ENCODE results near the gene ZNF697. TPM values are rescaled to one million over a fixed set of nuclear protein-coding genes. Genes with fewer than 3 reads are reported as not detected.
"Not testable (repeated sequence)": the region's sequence is repeated elsewhere in the genome, so short reads cannot be mapped to it uniquely, and the experiment has no call there.

The ZNF697 gene
- polyA plus RNA-seq, 1 donor (not counting 4 experiments of a cell fraction or from before 2014, with no cell fraction given) = 4.7 TPM

- H3K9ac ChIP-seq (ENCODE audit: control insufficient read depth, extremely low read depth, insufficient read depth, low read length) = no peak overlapping the region
- no peak for TF ChIP-seq EZH2 (IDR thresholded peaks at IDR 0.05; ENCODE audit: low read length)
- DNase-seq (ENCODE audit: low read depth, low spot score) = no peak
- H4K20me1 ChIP-seq (ENCODE audit: control insufficient read depth, extremely low read depth, insufficient read depth, low read length) = no peaks in the 10 kb centered on the region
- no peaks in the 10 kb centered on the region for H3K79me2 ChIP-seq (ENCODE audit: control insufficient read depth, insufficient read depth, low read length)
- H3K4me3 ChIP-seq (ENCODE audit: control insufficient read depth in 2 of 3, extremely low read depth in 1 of 3, insufficient read depth in 2 of 3, low read depth in 1 of 3, low read length in 3 of 3) = no peak overlapping the region
- no peak overlapping the region for H3K27ac ChIP-seq (ENCODE audit: control insufficient read depth, insufficient read depth, low read length)
- no peak overlapping the region for H2AFZ ChIP-seq (ENCODE audit: control insufficient read depth, low read length)
- dilution Hi-C loops (cut with MboI; ENCODE audit: extremely low pct_ligation_motif_present, low sequenced_read_pairs) = no loop called here
- H3K9me3 ChIP-seq (ENCODE audit: control insufficient read depth, low read depth, low read length) = no peaks in the 10 kb centered on the region
- no peaks in the 10 kb centered on the region for H3K4me1 ChIP-seq (ENCODE audit: control insufficient read depth, extremely low read depth, insufficient read depth, low read length)
- peaks cover 11 to 14% of the 10 kb centered on the region in 2 experiments for H3K36me3 ChIP-seq (ENCODE audit: control insufficient read depth in 2 of 2, extremely low read depth in 1 of 2, insufficient read depth in 2 of 2, low read length in 2 of 2)
- FAIRE-seq = no peak
- no peaks in the 10 kb centered on the region for H3K9me1 ChIP-seq (ENCODE audit: control insufficient read depth, extremely low read depth, insufficient read depth, low read length)
- H3K27me3 ChIP-seq (ENCODE audit: control insufficient read depth, extremely low read depth, insufficient read depth, low read length) = no peaks in the 10 kb centered on the region
- no peak overlapping the region for H3K4me2 ChIP-seq (ENCODE audit: control insufficient read depth, extremely low read depth, insufficient read depth, low read depth, low read length)
Observed at GRCh38 chr1:119621705-119622104, 26.4 kb downstream of the ZNF697 start.

GRCh38 chr1:119617751-119618691 is 30.0 kb downstream of the ZNF697 start:
- TF ChIP-seq CTCF (optimal IDR thresholded peaks at IDR 0.05 in 1 of 3, IDR thresholded peaks at IDR 0.05 in 1 of 3, conservative IDR thresholded peaks at IDR 0.05 in 1 of 3; ENCODE audit: extremely low read depth in 1 of 3, insufficient read depth in 2 of 3, low read length in 3 of 3) (no peak), EZH2 (IDR thresholded peaks at IDR 0.05; ENCODE audit: low read length) (no peak)
- Histone ChIP-seq H2AFZ (ENCODE audit: control insufficient read depth, low read length) (no peak overlapping the region), H3K27ac (ENCODE audit: control insufficient read depth, insufficient read depth, low read length) (no peak overlapping the region), H3K36me3 (ENCODE audit: control insufficient read depth in 2 of 2, extremely low read depth in 1 of 2, insufficient read depth in 2 of 2, low read length in 2 of 2) (peaks cover 0 to 2% of the 10 kb centered on the region in 2 experiments), H3K4me3 (ENCODE audit: control insufficient read depth in 2 of 3, extremely low read depth in 1 of 3, insufficient read depth in 2 of 3, low read depth in 1 of 3, low read length in 3 of 3) (no peak overlapping the region), H3K4me1 (ENCODE audit: control insufficient read depth, extremely low read depth, insufficient read depth, low read length) (no peaks in the 10 kb centered on the region), H4K20me1 (ENCODE audit: control insufficient read depth, extremely low read depth, insufficient read depth, low read length) (no peaks in the 10 kb centered on the region), H3K4me2 (ENCODE audit: control insufficient read depth, extremely low read depth, insufficient read depth, low read depth, low read length) (no peak overlapping the region), H3K9me1 (ENCODE audit: control insufficient read depth, extremely low read depth, insufficient read depth, low read length) (no peaks in the 10 kb centered on the region), H3K9ac (ENCODE audit: control insufficient read depth, extremely low read depth, insufficient read depth, low read length) (no peak overlapping the region), H3K27me3 (ENCODE audit: control insufficient read depth, extremely low read depth, insufficient read depth, low read length) (no peaks in the 10 kb centered on the region), H3K79me2 (ENCODE audit: control insufficient read depth, insufficient read depth, low read length) (no peaks in the 10 kb centered on the region), H3K9me3 (ENCODE audit: control insufficient read depth, low read depth, low read length) (no peaks in the 10 kb centered on the region)
- dilution Hi-C loops (cut with MboI; ENCODE audit: extremely low pct_ligation_motif_present, low sequenced_read_pairs) = no loop called here
- FAIRE-seq = no peak
- no peak for DNase-seq (ENCODE audit: low read depth, low spot score)

GRCh38 chr1:119616748-119617147 is 31.3 kb downstream of the ZNF697 start:
- H3K36me3 ChIP-seq (ENCODE audit: control insufficient read depth in 2 of 2, extremely low read depth in 1 of 2, insufficient read depth in 2 of 2, low read length in 2 of 2); H3K79me2 ChIP-seq (ENCODE audit: control insufficient read depth, insufficient read depth, low read length); H3K4me3 ChIP-seq (ENCODE audit: control insufficient read depth in 2 of 3, extremely low read depth in 1 of 3, insufficient read depth in 2 of 3, low read depth in 1 of 3, low read length in 3 of 3); H2AFZ ChIP-seq (ENCODE audit: control insufficient read depth, low read length); H3K27me3 ChIP-seq (ENCODE audit: control insufficient read depth, extremely low read depth, insufficient read depth, low read length); H3K9ac ChIP-seq (ENCODE audit: control insufficient read depth, extremely low read depth, insufficient read depth, low read length); H3K9me3 ChIP-seq (ENCODE audit: control insufficient read depth, low read depth, low read length); DNase-seq (ENCODE audit: low read depth, low spot score); H4K20me1 ChIP-seq (ENCODE audit: control insufficient read depth, extremely low read depth, insufficient read depth, low read length); H3K4me1 ChIP-seq (ENCODE audit: control insufficient read depth, extremely low read depth, insufficient read depth, low read length); FAIRE-seq; H3K27ac ChIP-seq (ENCODE audit: control insufficient read depth, insufficient read depth, low read length); H3K9me1 ChIP-seq (ENCODE audit: control insufficient read depth, extremely low read depth, insufficient read depth, low read length); dilution Hi-C loops (cut with MboI; ENCODE audit: extremely low pct_ligation_motif_present, low sequenced_read_pairs); H3K4me2 ChIP-seq (ENCODE audit: control insufficient read depth, extremely low read depth, insufficient read depth, low read depth, low read length): not testable (repeated sequence)

- H3K79me2 ChIP-seq (ENCODE audit: control insufficient read depth, insufficient read depth, low read length); H3K4me3 ChIP-seq (ENCODE audit: control insufficient read depth in 2 of 3, extremely low read depth in 1 of 3, insufficient read depth in 2 of 3, low read depth in 1 of 3, low read length in 3 of 3); FAIRE-seq; H3K9me3 ChIP-seq (ENCODE audit: control insufficient read depth, low read depth, low read length); H3K27me3 ChIP-seq (ENCODE audit: control insufficient read depth, extremely low read depth, insufficient read depth, low read length); H3K9ac ChIP-seq (ENCODE audit: control insufficient read depth, extremely low read depth, insufficient read depth, low read length); H2AFZ ChIP-seq (ENCODE audit: control insufficient read depth, low read length); H3K36me3 ChIP-seq (ENCODE audit: control insufficient read depth in 2 of 2, extremely low read depth in 1 of 2, insufficient read depth in 2 of 2, low read length in 2 of 2); H3K9me1 ChIP-seq (ENCODE audit: control insufficient read depth, extremely low read depth, insufficient read depth, low read length); H3K27ac ChIP-seq (ENCODE audit: control insufficient read depth, insufficient read depth, low read length); dilution Hi-C loops (cut with MboI; ENCODE audit: extremely low pct_ligation_motif_present, low sequenced_read_pairs); DNase-seq (ENCODE audit: low read depth, low spot score); H3K4me2 ChIP-seq (ENCODE audit: control insufficient read depth, extremely low read depth, insufficient read depth, low read depth, low read length); H4K20me1 ChIP-seq (ENCODE audit: control insufficient read depth, extremely low read depth, insufficient read depth, low read length); H3K4me1 ChIP-seq (ENCODE audit: control insufficient read depth, extremely low read depth, insufficient read depth, low read length): not testable (repeated sequence)
Observed at GRCh38 chr1:119615100-119615499, 33.0 kb downstream of the ZNF697 start.

All from keratinocyte (primary cell).